GM21717 (cell line): Measurements from ENCODE around the gene TMEM232.
A peak's percentile ranks its signal among the peaks of the same experiment; 100 is the strongest.
"Not testable (repeated sequence)": the region's sequence is repeated elsewhere in the genome, so short reads cannot be mapped to it uniquely, and the experiment has no call there.

Experiments used
- ATAC-seq: cut with Tn5 transposase; IDR thresholded peaks from one replicate; pipeline ENCODE4 v1.9.1; 2021; ENCODE audit warnings: mild to moderate bottlenecking, moderate library complexity; ENCODE audit not compliant: unreplicated experiment

TMEM232 gene

DNA sequence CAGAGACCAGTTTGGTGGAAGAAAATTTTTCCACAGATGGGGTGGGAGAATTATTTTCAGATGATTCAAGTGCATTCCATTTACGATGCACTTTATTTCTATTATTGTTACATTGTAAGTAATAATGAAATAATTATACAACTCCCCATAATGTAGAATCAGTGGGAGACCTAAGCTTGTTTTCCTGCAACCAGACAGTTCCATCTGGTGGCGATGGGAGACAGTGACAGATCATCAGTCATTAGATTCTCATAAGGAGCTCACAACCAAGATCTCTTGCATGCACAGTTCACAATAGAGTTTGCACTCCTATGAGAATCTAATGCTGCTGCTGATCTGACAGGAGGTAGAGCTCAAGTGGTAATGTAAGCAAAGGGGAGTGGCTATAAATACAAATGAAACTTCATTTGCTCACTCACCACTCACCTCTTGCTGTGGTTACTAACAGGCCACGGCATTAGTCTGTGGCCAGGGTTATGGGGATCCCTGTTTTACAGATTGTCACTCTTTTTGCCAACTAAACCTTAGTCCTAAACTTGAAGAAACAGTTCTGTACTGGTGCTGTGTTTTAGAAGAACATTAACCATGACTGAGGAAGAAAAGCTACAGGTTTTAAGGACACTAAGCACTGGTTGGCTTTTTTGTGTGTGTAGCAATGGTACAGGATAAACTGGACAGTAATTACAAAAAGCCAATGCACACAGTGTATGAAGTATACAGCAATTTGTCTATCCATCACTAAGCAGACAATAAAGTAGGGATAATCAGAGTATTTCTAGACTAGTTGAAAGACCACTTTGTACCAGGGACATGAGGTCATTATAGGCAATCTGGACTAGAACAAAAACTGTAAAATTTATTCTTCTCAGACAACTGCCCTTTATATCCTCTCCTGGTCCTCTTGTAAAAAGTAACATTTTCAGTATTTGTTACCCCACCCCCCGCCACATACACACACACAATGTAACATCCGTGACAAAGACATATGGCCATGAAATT lies 9.9 kb downstream of the TMEM232 start:
- peak; percentile 69 for ATAC-seq

DNA sequence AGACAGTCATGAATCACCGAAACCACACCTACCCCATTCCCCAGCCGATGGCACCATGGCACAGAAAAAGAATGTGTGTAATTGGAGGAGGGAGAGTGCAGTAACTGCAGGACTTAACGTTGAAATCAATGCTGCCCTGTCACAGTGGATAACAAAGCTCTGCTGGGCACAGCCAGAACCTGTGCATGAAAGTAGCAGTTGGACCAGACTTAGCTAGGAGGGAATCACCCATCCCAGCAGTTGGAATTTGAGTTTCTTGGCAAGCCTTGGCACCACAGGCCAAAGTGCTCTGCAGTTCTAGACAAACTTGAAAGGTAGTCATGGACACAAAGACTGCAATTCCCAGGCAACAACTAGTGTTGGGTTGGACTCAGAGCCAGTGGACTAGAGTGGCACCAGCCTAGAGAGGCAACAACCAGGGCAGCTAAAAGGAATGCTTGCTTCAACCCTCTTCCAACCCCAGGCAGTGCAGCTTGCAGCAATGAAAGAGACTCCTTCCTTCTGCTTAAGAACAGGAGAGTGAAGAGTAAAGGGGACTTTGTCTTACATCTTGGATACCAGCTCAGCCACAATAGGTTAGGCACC lies 19.1 kb downstream of the TMEM232 start:
- ATAC-seq, result no peak

DNA sequence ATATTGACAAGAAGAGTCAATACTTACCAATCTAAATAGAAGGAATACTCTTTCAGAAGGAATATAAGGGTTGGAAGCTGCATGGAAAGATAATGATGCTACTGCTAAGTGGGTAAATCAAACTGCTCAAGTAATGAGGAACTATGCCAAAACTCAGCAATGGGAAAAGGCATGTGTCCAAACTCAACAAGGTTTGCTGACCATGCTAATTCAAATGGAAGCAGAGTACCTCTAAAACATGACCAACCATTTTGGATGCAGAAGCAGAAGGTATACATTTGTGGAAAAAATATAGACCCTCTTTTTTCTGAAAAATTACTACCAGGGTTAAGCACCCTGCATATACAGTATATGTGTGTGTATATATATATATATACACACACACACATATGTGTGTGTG lies 21.1 kb downstream of the TMEM232 start:
- no peak for ATAC-seq

DNA sequence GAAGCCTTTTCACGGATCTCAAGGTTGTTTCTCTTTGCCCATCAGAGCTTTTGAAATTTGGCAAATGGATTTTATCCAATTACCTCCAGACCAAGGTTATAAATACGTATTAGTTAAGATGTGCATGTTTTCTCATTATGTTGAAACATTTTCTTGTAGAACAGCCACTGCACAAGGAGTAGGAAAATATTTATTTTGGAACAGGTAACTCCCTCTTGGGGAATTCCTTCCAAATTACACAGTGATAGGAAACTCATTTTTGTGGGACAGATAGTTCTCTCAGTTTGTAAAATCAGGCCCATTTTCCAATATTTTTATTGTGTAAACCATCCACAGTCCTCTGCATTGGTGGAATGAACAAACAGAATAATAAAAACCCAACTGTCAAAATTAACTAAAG lies 23.0 kb downstream of the TMEM232 start:
- ATAC-seq, result no peak

DNA sequence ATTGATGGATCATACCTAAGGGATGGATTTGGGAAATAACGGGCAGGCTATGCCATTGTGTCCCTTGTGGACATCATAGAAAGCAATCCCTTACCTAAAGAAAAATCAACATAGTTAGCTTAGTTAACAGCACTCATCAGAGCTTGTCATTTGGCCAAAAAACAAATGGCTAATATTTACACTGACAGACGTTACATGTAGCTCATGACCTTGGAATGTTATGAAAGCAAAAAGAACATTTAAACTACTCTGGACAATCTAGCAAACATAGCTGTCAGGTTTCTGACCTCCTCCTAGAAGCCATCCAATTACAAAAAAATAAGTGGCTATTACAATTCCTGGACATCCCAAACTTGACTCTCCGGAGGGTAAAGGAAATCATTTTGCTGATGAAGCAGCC lies 23.8 kb downstream of the TMEM232 start:
- no peak for ATAC-seq

DNA sequence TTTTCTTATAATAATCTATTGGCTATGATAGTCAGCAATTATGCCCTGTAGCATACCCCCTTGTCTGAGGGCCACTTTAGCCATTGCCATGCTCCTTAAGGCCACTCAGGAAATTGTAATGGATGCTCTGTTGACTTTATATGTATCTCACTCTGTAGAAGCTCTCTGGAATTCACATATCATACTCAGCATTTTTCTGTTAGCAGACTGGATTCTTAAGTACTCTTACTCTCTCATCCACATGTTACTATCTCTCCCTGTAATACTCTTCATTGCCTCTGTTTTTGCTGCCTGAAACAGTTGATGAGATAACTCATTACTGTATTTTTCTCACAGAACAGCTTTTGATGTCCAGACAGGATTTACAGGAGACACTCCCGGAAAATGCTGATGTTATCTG lies 24.2 kb downstream of the TMEM232 start:
- no peak for ATAC-seq

DNA sequence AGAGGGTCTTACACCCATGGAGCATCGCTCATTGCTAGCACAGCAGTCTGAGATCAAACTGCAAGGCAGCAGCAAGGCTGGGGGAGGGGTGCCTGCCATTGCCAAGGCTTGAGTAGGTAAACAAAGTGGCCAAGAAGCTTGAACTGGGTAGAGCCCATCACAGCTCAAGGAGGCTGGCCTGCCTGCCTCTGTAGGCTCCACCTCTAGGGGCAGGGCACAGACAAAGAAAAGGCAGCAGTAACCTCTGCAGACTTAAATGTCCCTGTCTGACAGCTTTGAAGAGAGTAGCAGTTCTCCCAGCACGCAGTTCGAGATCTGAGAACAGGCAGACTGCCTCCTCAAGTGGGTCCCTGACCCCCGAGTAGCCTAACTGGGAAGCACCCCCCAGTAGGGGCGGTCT lies 33.8 kb downstream of the TMEM232 start:
- ATAC-seq, result not testable (repeated sequence)

DNA sequence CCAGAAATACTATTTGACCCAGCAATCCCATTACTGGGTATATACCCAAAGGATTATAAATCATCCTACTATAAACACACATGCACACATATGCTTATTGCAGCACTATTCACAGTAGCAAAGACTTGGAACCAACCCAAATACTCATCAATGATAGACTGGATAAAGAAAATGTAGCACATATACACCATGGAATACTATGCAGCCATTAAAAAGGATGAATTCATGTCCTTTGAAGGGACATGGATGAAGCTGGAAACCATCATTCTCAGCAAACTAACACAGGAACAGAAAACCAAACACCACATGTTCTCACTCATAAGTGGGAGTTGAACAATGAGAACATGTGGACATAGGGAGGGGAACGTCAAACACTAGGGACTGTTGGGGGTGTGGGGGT lies 35.9 kb downstream of the TMEM232 start:
- ATAC-seq, result not testable (repeated sequence)

DNA sequence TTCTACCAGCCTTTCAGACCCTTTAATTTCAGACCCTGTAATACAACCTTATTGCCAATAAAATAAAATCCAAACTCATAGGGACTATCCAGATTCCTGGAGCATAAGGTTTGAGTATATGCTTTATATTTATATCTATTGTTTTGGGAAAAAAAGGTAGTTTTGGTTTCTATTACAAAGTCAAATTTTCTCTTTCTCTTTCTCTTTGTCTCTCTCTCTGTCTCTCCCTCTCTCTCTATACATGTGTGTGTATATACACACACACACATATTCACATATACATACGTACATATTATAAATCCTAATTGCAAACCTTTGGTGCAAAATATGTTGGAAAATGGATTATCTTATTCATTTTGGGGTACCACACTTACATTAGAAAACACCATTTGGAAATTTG lies 39.0 kb downstream of the TMEM232 start:
- ATAC-seq, result no peak

DNA sequence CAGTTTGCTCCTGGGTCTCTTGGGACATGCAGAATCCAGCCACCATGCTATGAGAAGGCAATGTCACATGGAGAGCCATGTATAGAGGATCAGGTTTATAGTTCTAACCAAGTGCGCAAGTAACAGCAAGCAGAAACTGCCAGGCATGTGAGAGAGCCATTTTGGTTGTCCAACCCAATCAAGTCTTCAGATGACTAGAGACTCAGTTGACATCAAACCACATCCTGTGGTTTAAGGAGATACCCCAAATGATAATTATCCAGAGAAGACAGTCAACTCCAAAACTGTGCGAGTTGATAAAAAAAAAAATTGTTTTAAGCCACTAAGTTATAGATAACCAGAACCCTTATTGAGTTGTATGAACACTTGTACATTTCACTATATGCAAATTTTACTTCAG lies 40.2 kb downstream of the TMEM232 start:
- no peak for ATAC-seq

DNA sequence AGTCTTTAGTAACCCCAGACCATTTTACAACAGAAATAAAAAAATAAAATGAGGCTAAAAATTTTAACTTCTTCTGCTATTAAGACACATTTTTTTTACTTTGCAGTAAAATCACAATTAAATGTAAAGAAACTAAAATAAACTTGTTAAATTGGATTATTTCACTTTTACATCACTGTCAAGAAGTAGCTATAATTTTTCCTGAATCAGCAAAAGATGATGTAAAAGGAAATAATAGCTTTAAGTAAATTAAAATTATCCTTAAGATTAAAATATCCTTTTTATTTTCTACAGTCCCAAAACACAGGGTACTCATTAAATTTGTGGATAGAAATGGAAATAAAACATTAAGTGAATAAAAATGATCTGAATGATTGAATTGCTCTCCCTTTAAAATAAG lies 44.5 kb downstream of the TMEM232 start:
- no peak for ATAC-seq

DNA sequence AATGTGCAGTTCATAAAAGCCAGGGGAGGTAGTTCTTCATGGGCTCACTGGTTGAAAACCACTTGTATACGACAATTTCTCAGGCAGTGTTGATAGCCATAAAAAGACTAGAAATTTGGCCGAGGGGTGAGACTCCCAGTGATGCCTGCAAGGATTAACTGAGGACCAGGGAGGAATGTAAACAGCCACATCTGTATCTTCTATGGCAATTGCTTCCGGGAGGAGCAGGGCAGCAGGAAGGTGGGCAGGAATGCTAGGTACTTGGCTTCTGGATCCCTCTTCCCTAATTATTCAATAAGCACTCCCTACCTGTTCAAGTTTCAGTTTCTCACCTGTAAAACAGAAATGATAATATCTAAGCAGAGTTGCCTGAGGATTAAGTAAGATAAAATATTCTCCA lies 45.4 kb downstream of the TMEM232 start:
- ATAC-seq, result no peak

DNA sequence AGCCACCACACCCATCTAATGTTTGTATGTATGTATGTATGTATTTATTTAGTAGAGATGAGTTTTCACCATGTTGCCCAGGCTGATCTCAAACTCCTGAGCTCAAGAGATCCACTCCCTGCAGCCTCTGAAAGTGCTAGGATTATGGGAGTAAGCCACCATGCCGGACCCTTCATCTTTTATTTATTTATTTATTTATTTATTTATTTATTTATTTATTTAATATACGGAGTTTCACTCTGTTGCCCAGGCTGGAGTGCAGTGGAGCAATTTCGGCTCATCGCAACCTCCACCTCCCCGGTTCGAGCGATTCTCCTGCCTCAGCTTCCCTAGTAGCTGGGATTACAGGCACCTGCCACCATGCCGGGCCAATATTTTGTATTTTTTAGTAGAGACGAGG lies 49.9 kb downstream of the TMEM232 start:
- not testable (repeated sequence) for ATAC-seq

DNA sequence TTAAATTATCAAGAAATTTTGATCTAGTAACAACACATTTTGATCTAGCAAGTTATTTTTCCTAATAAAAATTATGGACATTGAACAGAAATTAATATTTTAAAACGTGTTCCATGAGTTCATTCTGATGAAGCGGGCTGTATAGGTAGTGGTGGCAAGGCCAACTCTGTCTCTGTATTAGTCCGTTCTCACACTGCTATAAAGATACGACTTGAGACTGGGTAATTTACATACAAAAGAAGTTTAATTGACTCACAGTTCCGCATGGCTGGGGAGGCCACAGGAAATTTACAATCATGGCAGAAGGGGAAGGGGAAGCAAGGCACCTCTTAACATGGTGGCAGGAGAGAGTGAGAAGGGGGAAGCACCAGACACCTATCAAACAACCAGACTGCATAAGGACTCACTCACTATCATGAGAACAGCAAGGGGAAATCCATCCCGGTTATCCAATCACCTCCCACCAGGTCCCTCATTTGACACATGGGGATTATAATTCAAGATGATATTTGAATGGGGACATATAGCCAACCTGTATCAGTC lies 61.2 kb downstream of the TMEM232 start:
- ATAC-seq, result no peak

DNA sequence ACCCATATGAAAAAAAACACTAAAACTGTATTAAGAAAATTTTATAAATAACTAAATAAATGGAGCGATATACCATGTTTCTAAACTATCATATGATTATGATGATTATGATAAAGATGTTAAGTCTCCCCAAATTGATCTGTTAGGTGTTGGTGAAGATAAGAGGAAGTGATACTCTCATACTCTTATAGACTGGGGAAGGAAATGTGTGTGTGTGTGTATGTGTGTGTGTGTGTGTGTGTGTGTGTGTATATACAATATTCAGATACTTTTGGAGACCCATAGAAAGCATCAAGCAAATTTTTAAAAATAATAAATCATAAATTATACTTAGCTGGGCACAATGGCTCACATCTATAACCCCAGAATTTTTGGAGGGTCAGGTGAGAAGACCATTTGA lies 62.9 kb downstream of the TMEM232 start:
- ATAC-seq, result peak; percentile 76

DNA sequence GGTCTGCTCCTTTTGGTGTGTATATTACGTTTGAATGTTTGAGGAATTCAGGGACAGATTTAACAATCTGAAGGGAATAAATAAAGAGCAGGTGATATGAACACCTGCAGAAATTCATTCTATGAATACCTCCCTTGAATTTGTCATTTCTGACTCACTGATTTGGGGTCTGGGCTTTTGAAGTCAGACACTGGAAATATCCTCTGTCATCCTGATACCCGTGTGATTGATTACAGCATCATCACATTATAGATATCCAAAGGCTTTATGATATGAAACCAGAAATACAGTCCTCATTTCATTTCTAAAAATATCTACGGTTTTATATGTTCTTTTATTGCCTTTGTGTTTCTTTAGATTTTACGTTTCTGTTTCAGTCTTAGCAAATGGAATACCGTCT lies 68.5 kb downstream of the TMEM232 start:
- ATAC-seq, result no peak

DNA sequence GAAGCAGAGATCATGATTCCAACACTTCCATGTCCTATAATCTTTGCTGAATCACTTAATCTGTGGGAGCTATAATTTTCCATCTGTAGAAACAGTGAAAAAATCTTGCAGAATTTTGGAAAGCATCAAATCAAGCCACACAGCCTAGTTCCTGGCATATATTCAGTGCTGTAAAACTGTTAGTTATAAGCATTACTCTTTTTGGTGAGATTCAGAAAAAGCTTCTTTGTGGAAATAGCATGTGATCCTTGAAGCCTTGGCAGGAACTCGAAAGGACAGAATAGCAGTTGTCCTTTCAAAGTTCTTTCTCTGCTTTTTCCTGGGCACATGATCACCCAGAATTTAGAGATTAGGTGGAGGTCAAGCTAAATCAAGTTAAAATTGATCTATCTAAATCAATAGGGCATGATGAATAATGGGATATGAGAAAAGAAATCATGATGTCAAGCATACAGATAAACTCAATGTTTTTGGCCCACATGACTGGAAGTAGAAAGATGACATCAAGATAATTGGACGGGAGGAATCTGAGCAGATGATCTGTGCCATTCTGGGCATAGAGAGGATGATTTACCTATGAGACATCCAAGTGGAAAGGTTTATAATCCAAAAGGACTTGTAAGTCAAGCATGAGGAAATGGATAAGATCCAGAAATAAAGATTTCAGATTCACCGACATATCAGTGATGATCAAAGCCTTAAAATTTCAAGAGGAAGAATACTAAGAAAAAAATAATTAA lies 73.1 kb downstream of the TMEM232 start:
- no peak for ATAC-seq

DNA sequence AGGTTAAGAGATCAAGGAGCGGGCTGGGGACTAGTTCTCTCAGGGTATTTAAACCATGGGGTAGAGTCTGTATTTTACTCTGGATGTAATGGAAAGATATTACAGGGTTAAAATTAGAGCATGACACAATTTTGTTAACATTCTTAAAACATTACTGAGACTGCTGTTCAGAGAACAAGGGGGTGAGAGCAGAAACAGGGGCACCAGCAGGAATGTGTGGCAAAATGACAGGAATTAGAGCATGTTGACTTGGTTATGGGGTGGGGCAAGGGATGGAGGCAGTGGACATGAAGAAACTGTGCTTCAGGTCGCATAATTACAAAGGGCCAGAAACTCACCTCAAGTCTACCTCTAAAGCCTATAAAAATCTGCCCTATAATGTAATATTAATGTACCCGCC lies 75.0 kb downstream of the TMEM232 start:
- ATAC-seq, result no peak

DNA sequence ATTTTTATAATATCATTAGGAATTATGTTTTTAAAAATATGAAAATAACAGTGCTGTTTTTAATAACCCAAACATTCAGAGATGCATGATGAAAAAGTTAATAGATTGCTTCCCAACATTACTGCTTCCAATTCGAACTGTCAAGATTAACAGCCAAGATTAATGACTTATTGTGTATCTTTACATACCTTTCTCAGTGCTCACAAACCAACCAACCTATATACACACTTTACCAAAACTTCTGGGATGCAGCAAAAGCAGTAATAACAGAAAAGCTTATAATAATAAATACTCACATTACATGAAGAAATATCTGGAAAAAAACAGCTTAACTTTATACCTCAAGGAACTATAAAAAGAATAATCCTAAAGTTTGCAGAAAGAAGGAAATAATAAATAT lies 82.1 kb downstream of the TMEM232 start:
- no peak for ATAC-seq

DNA sequence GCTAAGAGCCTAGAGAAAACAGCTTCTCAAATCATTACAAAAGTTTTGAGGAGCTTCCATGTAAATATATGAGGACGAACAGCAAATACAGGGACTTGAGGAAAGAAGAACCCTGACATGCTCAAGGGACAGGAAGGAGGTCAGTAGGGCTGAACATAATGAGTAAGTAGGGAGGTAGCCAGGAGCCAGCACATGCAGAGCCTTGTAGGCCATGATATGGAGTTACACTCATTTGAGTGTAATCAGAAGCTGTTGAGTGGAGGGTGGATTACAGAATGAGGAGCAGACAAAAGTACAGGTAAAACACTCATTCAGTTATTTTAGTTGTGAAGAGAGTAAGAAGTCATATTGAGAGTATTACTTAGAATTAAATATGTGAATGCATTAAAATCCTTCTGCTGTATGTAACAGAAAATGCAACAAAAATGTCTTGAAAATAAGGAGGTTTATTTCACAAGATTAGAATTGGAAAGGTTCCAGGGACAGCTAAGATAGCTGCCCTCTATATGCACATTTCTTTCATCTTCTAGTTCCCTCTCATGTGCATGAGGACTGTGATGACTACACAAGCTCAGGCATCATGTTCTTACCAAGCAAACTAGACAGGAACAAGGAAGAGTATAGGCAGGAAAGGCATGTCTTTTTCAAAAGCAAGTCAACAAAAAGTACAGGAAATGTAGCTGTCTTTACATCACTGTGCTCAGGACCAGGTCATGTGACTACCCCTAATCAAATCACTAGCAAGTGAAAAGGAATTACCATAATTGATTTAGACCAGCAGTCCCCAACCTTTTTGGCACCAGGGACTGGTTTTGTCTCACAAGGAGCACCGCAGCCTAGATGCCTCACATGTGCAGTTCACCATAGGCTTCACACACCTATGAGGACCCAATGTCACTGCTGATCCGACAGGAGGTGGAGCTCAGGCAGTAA lies 87.2 kb downstream of the TMEM232 start:
- ATAC-seq, result no peak
